HFF-Myc (cell line): Measurements from ENCODE around the gene DRAM2.

ENCODE experiments used
- DNase-seq: peaks from one replicate; pipeline ENCODE4 v3.0.0-alpha.2; 2011; ENCODE audit warnings: low read depth; ENCODE audit errors: extremely low read depth
- H3K4me3 ChIP-seq: replicated peaks from 2 replicates; pipeline ENCODE4 v1.5.1; 2011; ENCODE audit warnings: low read depth, mild to moderate bottlenecking, control low read depth, low read length
- TF ChIP-seq, protein P1 (sequence below): IDR thresholded peaks from 2 replicates; pipeline ENCODE4 v1.5.1; 2012; ENCODE audit warnings: mild to moderate bottlenecking, low read depth, low read length, control low read depth; ENCODE audit errors: missing control alignments

The DRAM2 gene

DNA sequence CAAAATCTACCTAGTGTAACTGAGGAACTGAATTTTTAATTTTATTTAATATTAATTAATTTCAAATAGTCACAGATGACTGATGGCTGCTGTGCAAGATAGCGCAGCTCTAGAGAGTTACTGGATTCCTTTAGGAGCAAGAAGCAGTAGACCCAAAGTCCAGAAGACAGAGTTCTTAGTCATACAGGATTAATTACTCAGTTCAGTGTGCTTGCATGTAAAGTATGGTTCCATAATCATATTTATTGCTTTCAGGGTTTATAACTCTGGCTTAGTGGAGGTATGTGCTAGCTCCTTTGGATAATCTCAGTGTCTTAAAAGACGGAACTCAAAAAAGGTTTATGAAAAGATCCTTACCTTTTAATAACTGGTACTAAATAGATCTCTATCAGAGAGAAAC lies 17.5 kb upstream of the DRAM2 start:
- TF ChIP-seq, protein P1, sequence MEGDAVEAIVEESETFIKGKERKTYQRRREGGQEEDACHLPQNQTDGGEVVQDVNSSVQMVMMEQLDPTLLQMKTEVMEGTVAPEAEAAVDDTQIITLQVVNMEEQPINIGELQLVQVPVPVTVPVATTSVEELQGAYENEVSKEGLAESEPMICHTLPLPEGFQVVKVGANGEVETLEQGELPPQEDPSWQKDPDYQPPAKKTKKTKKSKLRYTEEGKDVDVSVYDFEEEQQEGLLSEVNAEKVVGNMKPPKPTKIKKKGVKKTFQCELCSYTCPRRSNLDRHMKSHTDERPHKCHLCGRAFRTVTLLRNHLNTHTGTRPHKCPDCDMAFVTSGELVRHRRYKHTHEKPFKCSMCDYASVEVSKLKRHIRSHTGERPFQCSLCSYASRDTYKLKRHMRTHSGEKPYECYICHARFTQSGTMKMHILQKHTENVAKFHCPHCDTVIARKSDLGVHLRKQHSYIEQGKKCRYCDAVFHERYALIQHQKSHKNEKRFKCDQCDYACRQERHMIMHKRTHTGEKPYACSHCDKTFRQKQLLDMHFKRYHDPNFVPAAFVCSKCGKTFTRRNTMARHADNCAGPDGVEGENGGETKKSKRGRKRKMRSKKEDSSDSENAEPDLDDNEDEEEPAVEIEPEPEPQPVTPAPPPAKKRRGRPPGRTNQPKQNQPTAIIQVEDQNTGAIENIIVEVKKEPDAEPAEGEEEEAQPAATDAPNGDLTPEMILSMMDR: no peak
- DNase-seq: no peak
- no peak overlapping the region for H3K4me3 ChIP-seq

DNA sequence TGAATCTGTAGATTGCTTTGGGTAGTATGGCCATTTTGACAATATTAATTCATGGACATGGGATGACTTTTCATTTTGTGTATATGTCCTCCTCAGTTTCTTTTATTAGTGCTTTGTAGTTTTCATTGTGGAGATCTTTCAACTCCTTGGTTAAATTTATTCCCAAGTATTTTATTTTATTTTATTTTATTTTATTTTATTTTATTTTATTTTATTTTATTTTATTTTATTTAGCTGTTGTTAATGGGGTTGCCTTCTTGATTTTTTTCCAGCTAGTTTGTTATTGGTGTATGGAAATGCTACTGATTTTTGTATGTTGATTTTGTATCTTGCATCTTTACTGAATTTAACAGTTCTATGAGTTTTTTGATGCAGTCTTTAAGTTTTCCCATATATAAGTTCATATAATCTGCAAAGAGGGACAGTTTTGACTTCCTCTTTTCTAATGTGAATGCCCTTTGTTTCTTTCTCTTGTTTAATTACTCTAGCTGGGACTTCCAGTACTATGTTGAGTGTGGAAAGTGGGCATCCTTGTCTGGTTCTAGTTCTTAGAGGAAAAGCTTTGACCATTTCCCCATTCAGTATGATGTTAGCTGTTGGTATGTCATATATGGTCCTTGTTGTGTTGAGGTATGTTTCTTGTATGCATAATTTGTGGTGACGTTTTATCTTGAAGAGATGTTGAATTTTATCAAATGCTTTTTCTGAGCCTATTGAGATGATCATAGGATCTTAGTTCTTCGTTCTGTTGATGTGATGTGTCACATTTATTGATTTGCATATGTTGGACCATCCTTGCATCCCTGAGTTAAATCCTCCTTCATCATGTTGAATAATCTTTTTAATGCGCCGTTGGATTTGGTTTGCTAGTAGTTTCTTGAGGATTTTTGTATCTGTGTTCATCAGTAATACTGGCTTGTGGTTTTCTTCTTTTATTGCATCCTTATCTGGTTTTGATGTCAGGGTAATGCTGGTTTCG lies 14.4 kb upstream of the DRAM2 start:
- DNase-seq: no peak
- TF ChIP-seq, protein P1: no peak
- no peak overlapping the region for H3K4me3 ChIP-seq

DNA sequence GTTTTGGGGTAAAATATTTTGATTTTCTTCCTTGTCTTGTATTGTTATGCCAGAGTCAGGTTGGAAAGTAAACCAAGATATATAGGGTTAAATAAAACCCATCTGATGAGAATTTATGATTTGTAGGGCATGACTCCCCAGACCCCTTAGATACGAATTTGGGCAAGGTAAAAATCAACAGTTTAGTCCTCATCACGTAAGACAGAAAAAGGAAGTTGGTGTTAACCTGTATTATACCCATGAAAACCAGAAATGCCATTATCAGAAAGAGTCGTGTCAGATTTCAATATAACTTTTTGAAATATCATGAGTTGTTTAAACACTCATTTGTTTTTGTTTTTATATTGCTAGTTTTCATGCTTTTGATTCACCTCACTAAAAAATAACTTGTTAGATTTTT lies 11.9 kb upstream of the DRAM2 start:
- DNase-seq: no peak
- TF ChIP-seq, protein P1: no peak
- H3K4me3 ChIP-seq: no peak overlapping the region

DNA sequence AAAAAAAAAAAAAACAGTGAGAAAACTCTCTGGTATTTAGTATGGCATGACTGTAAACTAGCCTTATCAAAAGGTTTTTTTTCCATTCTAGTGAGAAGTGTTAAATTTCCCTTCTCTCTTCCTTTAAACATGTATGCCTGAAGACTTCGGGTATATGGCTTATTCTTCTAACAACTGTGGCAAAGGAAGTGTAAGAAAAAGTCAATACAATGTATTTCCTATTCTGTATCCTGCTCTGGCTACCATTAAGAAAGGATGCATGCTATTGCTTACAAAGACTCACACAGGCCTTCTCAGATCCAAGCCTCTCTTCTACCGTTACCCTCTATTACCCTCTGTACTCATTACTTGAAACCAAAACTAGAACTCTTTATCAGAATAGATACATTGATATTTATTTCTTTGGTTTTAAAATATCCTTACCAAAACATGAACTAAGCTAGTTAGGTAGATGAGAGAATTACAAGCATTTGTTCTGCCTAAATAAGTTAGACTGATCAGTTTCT lies 8.5 kb upstream of the DRAM2 start:
- no peak overlapping the region for H3K4me3 ChIP-seq
- DNase-seq: no peak
- TF ChIP-seq, protein P1: no peak

DNA sequence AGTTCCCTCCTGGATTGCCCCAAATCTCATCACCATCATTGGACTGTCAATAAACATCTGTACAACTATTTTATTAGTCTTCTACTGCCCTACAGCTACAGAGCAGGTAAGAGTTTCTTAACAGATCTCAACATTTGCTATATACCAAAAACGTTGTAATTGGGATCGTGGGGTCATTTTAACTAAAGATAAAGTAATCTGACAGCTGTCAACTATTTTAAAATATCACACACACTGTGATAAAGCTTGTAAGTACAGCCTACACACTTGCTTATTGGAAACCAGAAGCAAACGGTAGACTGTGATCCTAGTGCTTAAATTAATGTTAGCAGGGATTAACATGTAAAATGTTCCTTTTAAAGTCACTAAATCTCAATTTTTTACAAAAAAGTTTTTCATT lies 8.1 kb upstream of the DRAM2 start:
- H3K4me3 ChIP-seq: no peak overlapping the region
- no peak for DNase-seq
- TF ChIP-seq, protein P1: no peak

DNA sequence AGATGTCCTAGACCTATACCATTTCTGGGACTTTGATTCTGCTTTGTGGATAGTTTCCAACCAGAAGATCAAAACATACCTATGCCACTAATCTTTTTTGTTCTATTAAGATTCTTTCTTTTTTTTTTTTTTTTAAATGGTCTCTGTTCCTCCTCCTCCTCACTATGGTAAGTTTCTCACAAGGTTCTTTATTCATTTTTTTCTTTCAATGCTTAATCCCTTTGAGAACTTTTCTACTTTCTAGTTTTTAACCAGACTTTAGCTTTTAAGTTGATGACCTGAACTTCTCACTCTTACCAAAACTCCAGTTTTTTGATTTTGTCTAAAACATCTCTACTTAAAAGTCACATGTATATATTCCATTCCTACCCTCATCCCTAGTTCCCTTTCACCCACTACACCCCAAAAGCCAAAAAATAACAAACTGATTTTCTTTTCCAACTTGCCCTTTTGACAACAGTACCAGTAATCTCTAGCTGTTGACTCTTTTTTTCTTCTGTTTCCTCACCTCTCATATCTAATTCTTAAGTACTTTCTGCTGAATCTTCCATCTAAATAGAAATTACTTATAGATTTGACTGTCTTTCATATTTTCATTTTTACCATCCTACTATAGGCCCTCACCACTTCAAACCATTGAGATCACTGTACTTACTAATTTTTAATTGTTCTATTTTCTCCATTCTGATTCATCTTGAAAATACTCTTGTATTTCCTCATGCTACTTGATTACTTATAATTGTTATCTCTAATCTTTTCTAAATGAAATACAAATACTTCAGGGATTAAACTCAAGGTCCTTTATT lies 6.3 kb upstream of the DRAM2 start:
- TF ChIP-seq, protein P1: no peak
- H3K4me3 ChIP-seq: no peak overlapping the region
- no peak for DNase-seq
